Right lobe of liver (tissue), 4 donors: ENCODE data around the gene SULT2B1.

Experiments
- CTCF ChIP-seq, 4 donors: fragments of 200-600 bp in 3 of 4; fragments of 450-650 bp in 1 of 4; IDR thresholded peaks; one replicate each; pipeline versions ENCODE4 v1.5.1 to v1.8.0; 2016 to 2022; ENCODE audit warnings: antibody characterized with exemption in 4 of 4, mild to moderate bottlenecking in 2 of 4
- POLR2A ChIP-seq: fragments of 450-650 bp; IDR thresholded peaks from one replicate; pipeline ENCODE4 v1.6.1; 2017; ENCODE audit warnings: antibody characterized with exemption, mild to moderate bottlenecking
- donor health status: DM: no; HTN: no; CAD: no.
- donor health status: DM: no; HTN: no; CAD: no.
- donor health status: DM: no; HTN: yes; CAD: no.

- TF ChIP-seq CTCF (IDR thresholded peaks at IDR 0.05): no peak
- TF ChIP-seq POLR2A: no peak
Measured at GRCh38 chr19:48648134-48648533, 96.2 kb downstream of the SULT2B1 start.
